Activated naive CD8-positive, alpha-beta T cell (primary cell): ENCODE measurements around the gene COL11A2.

Source experiments
- H3K27ac Mint-ChIP-seq: one replicate; pipeline ENCODE4 v1.8.0; 2021; ENCODE audit warnings: mixed read lengths
- H3K27me3 Mint-ChIP-seq: one replicate; pipeline ENCODE4 v1.8.0; 2021; ENCODE audit warnings: mixed read lengths
- H3K36me3 Mint-ChIP-seq: one replicate; pipeline ENCODE4 v1.8.0; 2021; ENCODE audit warnings: mixed read lengths
- H3K4me1 Mint-ChIP-seq: one replicate; pipeline ENCODE4 v1.8.0; 2021; ENCODE audit warnings: low read depth, mixed read lengths
- H3K4me3 Mint-ChIP-seq: one replicate; pipeline ENCODE4 v1.8.0; 2021; ENCODE audit warnings: mild to moderate bottlenecking, mixed read lengths
- H3K9me3 Mint-ChIP-seq: one replicate; pipeline ENCODE4 v1.8.0; 2021; ENCODE audit warnings: low read depth, mixed read lengths

Gene COL11A2

DNA sequence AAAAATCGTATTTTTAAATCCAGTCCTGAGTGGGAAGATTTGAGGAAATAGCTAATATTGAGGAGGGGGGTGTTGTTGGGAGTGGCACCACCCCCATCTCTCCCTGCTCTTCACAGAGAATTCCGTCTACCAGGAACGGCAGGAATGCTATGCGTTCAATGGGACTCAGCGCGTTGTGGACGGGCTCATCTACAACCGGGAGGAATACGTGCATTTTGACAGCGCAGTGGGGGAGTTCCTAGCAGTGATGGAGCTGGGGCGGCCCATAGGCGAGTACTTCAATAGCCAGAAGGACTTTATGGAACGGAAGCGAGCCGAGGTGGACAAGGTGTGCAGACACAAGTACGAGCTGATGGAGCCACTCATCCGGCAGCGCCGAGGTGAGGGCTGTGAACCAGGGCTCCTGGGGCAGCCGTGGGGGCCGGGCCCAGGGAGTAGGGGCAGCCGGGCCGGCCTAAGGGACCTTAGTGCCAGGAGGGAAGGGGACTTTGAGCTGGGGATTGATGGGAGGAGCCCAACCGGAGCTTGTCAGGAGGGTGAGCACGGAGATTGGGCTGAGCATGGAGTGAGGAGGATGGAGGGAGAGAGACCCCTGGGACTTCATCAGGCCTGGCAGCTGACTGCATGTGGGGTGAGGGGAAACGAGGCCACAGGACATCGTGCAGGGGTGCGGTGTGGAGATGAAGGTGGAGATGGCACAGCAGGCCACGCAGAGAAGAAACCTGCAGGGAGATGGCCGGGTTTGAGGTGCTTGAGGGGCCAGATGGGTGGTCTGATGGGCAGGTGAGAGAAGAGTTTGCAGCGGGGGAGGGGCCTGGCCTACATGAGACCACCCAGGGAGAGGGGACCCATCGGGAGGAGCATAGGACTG, 75.2 kb downstream of the COL11A2 start:
- peaks cover 42% of the 10 kb centered on the region for H3K27me3 Mint-ChIP-seq
- H3K27ac Mint-ChIP-seq: no peak overlapping the region
- H3K4me1 Mint-ChIP-seq: peaks cover 20% of the 10 kb centered on the region
- H3K36me3 Mint-ChIP-seq: no peaks in the 10 kb centered on the region
- peak overlapping the region; percentile 13 for H3K4me3 Mint-ChIP-seq
- no peaks in the 10 kb centered on the region for H3K9me3 Mint-ChIP-seq

DNA sequence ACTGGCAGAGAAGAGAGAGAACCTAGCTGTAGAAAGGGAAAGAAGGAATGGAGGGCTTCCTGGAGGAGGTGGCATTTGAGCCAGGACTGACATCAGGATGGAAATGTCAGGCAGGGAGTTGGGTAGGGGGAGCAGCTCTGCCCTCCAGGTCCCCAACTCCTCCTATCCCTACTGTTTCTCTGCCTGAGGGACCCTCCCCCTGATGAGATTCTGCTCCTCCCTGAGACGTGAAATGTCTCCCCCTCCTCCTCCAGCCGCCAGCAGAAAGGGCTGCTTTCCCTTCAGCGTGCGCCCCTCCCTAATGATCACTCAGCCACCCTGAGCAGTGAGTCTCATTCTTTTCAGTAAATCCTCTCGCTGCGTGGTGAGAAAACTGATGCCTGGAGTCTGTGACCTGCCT, 75.8 kb downstream of the COL11A2 start:
- Mint-ChIP-seq H3K27ac (no peak overlapping the region), H3K9me3 (no peaks in the 10 kb centered on the region), H3K4me3 (no peak overlapping the region), H3K27me3 (peaks cover 39% of the 10 kb centered on the region), H3K36me3 (no peaks in the 10 kb centered on the region), H3K4me1 (peaks cover 20% of the 10 kb centered on the region)

DNA sequence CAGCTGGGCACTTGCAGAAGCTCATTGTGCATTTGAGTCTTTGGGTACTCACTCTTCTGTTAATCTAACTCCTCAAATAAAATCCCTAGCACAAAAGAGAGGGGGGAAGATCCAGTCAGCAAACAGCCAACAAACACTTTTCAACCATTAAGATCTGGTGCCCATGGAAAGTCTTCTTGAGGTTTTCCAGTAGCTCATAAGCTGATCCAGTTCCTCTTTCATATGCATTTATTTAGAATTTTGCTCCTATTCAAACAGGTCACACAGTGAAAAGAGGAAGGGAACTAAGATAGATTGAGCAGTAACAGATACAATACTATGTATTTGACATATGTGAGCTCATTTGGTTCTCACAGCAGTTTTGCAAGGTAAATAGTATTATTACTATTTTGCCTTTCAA, 77.9 kb downstream of the COL11A2 start:
- Mint-ChIP-seq H3K9me3 (no peaks in the 10 kb centered on the region), H3K27me3 (peaks cover 46% of the 10 kb centered on the region), H3K36me3 (no peaks in the 10 kb centered on the region), H3K4me3 (no peak overlapping the region), H3K27ac (no peak overlapping the region), H3K4me1 (peaks cover 20% of the 10 kb centered on the region)

DNA sequence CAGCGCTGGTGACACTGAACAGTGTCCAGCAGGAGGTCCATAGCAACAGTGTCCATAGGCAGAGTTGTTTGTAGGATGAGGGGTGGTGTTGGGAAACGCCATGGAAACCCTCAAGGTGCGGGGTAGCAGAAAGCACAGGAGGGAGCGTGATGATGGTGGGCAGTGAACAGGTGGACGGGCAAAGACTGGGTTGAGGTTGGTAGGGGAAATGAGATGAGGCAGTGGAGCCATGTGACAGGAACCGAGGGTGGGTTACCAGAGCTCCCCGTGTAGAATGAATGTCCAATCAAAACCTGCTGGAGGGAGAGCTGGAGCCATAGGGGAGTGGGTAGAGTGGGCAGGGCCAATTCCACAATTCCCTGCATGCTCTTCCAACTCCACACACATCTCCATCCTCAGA, 78.5 kb downstream of the COL11A2 start:
- Mint-ChIP-seq H3K27me3 (peaks cover 46% of the 10 kb centered on the region), H3K4me1 (peaks cover 20% of the 10 kb centered on the region), H3K4me3 (no peak overlapping the region), H3K27ac (no peak overlapping the region), H3K9me3 (no peaks in the 10 kb centered on the region), H3K36me3 (no peaks in the 10 kb centered on the region)
